GM12801 (cell line): ENCODE measurements around the gene PKMYT1.

ENCODE experiments used
- TF ChIP-seq, protein P1 (sequence below): IDR thresholded peaks from one replicate; pipeline ENCODE4 v1.5.1; 2011; ENCODE audit warnings: control low read depth; ENCODE audit not compliant: insufficient read length; ENCODE audit errors: extremely low read depth

The PKMYT1 gene

DNA sequence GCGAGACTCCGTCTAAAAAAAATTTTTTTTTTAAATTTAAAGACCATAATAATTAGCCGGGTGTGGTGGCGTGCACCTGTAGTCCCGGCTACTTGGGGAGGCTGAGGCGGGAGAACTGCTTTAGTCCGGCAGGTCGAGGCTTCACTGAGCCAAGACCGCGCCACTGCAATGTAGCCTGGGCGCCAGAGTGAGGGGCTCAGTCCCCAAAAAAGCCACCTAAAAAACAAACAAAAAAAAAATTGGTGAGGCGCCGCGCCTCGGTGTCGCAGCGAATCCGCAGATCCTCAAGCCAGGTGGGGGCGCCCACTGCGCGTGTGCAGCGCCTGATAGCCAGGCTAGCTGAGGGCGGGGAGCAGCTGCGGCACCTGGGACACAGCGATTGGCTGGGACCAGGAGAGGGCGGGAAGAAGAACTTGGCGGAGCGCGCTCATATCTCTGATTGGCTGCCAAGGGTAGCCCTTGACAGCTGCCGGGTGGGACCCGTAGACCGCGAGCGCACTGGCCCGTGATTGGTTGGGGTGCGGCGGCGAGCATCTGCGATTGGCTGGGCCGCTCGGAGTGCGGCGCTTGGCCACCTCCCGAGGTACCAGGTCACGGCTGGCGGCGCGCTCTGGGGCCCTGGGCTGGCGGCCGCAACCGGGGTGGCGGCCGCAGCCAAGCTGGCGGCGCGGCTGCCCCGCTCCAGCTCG lies 23.5 kb upstream of the PKMYT1 start:
- TF ChIP-seq, protein P1, sequence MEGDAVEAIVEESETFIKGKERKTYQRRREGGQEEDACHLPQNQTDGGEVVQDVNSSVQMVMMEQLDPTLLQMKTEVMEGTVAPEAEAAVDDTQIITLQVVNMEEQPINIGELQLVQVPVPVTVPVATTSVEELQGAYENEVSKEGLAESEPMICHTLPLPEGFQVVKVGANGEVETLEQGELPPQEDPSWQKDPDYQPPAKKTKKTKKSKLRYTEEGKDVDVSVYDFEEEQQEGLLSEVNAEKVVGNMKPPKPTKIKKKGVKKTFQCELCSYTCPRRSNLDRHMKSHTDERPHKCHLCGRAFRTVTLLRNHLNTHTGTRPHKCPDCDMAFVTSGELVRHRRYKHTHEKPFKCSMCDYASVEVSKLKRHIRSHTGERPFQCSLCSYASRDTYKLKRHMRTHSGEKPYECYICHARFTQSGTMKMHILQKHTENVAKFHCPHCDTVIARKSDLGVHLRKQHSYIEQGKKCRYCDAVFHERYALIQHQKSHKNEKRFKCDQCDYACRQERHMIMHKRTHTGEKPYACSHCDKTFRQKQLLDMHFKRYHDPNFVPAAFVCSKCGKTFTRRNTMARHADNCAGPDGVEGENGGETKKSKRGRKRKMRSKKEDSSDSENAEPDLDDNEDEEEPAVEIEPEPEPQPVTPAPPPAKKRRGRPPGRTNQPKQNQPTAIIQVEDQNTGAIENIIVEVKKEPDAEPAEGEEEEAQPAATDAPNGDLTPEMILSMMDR = no peak

DNA sequence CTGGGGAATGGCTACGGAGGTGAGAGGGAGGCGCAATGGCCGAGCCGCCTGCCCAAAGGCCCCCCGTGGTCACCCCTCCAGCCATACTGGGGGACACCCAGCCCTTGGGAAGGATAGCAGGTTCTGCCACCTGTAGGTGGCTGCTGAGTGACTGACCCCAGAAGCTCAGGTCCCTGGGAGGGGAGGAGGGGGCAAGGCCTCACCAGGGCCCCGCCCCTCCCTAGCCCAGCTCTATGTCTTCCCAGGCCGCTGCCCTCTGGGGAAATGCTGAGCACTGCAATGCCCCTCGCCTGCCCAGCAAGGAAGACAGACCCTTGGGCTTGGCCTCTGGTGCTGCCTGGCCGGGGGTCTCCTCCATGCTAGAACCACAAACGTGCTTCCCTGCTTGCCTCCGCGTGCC lies 21.1 kb upstream of the PKMYT1 start:
- TF ChIP-seq, protein P1 = no peak

DNA sequence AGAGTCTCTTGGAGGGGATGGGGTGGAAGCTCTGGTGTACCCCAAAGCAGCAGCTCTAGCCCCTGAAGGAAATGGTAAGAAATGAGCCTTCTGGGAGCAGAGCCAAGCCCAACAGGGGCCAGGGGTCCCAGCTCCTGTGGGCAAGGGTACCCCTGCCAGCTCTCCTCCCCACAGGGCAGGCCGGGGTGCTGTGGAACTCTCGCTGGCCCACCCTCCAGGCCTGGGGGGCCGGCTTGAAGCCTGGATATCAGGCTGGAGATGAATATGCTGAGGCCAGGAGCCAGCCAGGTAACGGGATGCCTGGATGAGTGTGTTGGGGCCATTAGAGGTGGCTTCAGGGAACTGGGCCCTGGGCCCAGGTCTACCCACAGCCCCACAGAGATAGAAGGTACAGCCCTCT lies 20.3 kb upstream of the PKMYT1 start:
- TF ChIP-seq, protein P1 = no peak

DNA sequence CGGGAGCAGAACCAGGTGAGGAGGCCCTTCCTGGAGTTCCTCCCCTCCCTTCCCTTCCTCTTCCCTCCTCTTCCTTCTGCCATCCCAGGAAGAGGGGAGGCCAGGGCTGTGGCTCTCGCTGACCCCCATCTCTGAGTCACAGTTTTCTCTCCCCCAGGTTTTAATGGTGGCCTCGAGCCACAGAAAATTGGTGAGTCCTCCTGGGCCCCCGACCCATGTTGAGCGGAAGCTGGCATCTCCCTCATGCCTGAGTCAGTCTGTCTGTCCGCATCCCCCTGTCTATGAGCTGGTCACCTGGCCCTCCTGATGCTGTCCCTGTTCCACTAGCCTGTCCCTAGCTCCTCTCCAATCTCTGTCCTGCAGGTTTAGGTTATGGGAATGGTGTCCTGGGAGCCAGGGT lies 19.7 kb upstream of the PKMYT1 start:
- TF ChIP-seq, protein P1 = no peak

DNA sequence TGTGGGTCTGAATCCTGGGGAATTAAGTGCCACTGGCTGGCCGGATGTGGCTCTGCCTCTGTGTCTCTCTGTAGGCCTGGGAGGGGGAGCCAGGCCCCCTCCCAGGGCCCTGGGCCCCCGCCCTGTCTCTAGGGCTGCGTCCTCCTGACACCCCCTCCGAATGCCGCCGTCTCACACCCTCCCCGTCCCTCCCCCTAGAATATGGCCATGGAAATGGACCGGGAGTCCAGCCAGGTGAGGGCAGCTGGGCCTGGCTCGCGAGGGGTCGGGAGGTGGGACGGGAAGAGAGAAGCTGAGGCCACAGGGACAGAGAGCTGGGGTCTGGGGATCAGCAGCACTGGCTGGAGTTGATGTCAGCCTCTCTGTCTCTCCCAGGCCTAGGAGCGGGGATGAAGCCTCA lies 16.1 kb upstream of the PKMYT1 start:
- TF ChIP-seq, protein P1 = no peak

DNA sequence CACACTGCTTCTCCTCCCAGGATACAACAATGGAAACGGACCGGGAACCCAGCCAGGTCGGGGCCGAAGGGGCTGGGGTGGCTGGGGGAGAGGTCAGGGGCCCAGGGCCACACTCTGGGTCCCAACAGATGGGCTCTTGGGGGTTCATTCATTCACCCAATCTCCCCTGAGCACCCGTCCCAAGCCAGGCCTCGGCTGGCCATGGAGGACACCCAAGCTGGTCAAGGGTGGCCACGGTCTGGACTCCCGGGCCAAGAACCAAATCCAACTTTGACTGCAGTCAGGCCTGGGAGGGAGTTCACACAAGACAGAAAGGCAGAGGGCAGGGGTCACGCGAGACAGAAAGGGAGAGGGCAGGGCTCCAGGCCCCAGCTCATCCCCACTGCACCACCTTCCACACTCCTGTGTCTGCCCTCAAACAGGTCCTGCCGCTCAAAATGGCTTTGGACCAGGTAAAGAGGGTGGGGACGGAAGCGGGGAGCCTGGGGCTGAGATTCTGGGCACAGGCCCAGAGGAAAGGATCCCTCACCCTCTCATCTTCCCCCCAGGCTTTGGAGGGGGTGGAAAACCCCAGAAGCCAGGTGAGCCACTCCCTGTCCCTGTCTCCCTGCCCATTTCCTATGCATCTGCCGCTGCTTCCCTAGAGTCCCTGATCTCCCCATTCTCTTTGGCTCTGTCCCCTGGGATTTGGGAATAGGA lies 12.3 kb upstream of the PKMYT1 start:
- TF ChIP-seq, protein P1 = no peak

DNA sequence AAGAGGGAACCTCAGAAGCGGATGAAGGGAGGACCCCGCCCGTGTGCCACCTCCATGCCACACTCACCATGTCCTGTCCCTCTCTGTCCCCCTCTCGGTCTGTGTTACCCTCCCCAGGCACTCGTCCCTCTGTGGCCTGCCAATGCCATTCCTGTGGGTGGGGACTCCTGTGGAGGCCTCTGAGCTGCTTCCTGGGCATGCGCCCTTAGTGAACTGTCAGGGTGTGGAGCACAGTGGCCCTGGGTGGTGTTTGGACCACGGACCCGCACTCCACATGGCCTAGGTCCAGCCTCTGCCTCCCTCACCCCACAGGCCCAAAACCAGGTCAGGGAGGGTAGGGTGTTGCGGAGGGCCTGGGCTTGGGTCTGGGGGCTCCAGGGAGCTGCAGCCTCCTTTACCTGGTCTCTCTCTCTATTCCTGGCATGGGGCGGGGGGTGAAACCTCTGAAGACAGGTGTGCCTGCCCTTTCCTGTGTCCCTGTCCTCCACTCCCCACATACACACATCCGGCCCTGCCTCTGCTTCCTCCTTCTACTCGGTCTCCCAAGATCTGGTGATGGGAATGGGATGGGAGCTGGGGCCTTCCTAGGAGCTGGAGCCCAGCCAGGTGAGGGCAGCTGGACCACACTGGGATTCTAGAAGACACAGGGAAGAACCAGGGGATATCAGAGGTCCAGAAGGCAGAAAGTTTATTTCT lies 11.5 kb upstream of the PKMYT1 start:
- TF ChIP-seq, protein P1 = no peak
